ENCODE results near the gene CCDC182.
A peak's percentile ranks its signal among the peaks of the same experiment; 100 is the strongest.

The CCDC182 gene

GRCh38 chr17:57745242-57745641, at the start of gene CCDC182:
CCDC182 (minus strand) TSS chr17:57745299; CDS start chr17:57745272, 27 bp downstream.
- no peak for DNase-seq

GRCh38 chr17:57794841-57795240, 49.7 kb upstream of the CCDC182 start:
- DNase-seq, result no peak

DNA sequence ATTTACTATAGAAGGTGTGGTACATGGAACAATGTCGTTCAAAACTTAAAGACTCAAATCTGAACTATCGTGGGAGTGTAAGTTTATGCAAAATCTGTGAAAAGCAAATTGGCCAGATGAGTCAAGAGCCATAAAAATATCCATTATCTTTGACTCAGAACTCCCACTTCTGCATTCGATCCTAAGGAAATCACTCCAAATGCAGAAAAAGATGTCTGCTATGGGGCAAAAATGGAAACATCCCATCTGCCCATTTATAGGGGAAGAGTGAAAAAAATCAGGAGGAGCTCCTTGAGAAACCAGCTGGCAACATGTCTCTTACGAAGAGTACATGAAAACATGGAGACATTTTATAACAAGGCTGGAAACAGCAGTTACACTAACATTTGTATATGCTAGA, 43.6 kb upstream of the CCDC182 start:
- DNase-seq, result no peak

DNA sequence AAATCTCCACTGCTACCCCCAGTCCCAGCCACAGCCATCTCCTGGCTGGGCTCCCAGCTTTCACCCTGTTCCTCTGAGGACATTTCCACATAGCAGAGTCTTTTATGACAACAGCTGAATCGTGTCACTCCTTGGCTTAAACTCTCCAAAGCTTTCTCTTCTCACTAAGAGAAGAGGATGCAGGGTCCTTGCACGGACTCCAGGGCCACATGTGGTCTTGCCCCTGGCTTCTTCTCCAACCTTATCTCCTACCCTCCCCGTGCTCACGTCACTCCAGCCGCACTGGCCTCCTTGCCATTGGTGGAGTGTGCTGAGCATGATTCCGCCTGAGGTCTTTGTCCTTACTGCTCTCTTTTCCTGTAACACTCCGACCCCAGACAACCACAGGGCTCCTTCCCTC, 39.9 kb upstream of the CCDC182 start:
- no peak for DNase-seq

- DNase-seq, result no peak
Measured at GRCh38 chr17:57784226-57784895, 39.3 kb upstream of the CCDC182 start.

DNA sequence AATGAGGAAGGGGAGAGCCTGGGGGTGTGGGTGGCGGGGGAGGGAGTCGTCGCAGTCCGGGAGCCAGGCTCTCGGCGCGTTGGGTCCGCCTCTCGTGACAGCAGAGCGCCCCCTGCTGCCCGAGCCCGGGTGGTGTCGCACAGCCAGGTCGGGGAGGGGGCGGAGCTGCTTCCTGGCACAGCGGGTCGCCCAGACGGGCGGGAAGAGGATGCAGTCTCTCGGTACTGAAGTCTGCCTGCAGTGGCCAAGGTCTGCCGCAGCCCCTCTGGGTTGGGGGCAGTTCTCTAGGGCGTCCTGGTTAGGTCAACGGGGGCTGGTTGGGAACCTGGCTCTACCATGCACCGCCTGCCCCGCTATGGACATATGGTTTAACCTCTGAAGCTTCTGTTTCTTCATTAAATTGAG, 38.2 kb upstream of the CCDC182 start:
- DNase-seq, result peak; percentile 81

DNA sequence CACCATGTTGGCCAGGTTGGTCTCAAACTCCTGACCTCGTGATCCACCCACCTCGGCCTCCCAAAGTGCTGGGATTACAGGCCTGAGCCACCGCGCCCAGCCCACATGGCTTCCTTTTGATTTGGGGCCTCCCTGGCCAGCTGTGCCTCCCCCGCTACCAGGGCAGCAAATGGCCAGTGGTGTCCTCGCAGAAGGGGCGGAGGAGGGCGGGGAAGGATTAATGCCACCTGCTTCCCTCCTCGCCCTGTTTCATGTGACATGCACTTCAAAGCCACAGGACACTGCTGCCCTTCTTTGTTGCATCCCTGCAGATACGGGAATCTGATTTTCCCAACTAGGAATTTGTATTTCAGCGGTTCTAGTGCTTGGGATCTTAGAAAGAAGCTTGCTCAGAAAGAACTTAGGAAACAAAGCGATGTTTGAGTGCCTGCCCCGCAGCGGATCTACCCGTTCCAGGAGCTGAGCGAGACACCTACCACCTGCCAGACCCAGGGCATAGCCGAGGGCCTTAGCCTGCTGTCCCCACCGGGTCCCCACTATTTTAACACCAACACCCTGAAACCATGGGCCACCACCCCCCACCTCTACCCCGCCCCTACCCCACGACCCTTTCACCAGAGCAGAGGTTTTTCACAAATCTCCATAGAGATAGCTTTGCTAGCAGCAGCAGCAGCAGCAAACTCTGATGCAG, 37.7 kb upstream of the CCDC182 start:
- peak; percentile 77 for DNase-seq

GRCh38 chr17:57782062-57782490, 37.0 kb upstream of the CCDC182 start:
- DNase-seq, result no peak

GRCh38 chr17:57781386-57782061, 36.4 kb upstream of the CCDC182 start:
- no peak for DNase-seq

DNA sequence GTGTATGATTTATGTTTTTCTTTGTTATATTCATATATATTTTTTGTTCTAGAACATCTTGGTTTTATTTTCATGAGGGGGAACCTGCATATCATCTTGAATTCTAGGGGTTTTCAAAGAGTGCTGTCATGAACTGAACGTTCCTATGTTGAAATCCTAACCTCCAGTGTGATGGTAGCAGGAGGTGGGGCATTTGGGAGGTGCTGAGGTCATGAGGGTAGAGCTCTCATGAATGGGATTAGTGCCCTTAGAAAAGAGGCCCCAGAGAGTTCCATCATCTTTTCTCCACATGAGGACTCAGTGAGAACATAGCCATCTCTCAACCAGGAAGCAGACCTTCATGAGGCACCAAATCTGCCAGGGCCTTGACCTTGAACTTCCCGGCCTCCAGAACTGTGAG, 34.6 kb upstream of the CCDC182 start:
- DNase-seq, result no peak

- DNase-seq, result no peak
Measured at GRCh38 chr17:57778306-57778705, 33.2 kb upstream of the CCDC182 start.

DNA sequence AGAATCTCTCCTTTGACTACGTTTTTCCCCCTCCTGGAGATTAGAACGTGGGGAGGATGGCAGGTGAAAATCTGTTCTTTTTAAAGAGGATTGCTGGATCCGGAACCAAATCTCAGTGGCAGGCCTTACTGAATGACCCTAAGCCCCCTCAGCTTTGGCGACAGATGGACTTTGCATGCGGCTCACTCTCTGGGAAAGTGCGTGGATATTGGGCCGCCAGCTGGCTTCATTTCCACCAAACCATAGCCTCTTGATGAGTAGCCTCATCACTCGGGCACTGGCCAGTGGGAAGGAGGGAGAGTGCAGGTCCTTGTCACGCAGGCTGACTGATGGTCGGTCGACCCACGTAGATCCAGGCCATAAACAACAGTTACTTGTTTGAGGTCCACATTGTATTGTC, 31.3 kb upstream of the CCDC182 start:
- no peak for DNase-seq

- DNase-seq, result no peak
Measured at GRCh38 chr17:57774872-57775271, 29.8 kb upstream of the CCDC182 start.

GRCh38 chr17:57773557-57773956, 28.5 kb upstream of the CCDC182 start:
- no peak for DNase-seq

DNA sequence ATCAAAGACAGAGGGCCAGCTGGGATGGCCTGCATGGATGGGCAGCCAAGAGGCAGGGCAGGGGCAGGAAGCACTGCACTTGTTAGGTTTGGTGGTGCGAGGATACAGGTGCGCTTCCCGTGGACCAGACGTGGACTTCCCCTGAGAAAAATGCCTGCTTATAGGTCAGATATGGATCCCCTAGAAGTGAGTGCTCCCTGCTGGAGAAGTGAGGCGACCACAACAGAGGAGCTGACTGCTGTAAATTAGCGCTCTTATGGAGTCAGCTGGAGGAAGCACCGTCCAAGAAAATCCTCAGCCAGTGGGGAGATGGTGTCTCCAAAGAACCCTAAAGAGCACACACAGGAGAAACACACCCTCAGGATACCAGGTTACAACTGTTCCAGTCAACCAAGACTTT, 27.7 kb upstream of the CCDC182 start:
- no peak for DNase-seq

- no peak for DNase-seq
Measured at GRCh38 chr17:57767561-57767960, 22.5 kb upstream of the CCDC182 start.

DNA sequence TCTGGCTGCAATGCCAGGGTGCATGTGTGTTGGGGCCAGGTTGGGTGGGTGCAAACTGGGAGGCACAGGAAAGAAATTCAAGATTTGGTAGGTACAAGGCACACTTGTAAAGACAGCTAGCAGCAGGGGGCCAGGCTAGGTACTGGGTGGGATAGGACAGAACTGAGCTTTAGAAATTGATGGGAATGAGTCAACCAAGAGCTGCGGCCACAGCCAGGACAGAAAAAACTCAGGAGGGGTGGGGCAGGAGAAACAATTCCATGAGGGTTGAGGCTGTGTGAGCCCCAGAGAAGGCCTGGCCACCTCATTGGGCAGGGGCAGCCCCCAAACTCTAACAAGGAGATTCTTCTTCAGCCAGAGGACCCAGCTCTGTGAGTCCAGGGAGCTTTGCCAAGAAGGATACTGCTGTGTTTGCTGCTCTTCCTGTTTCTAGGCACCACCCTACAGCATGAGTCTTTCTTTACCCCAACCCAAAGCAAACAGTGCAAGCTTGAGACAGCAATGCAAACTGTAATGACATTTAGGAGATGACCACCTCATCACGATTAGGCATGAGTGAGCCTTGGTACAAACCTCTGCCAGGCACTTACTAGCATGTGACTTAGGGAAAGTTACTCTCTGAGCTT, 21.3 kb upstream of the CCDC182 start:
- DNase-seq, result no peak

DNA sequence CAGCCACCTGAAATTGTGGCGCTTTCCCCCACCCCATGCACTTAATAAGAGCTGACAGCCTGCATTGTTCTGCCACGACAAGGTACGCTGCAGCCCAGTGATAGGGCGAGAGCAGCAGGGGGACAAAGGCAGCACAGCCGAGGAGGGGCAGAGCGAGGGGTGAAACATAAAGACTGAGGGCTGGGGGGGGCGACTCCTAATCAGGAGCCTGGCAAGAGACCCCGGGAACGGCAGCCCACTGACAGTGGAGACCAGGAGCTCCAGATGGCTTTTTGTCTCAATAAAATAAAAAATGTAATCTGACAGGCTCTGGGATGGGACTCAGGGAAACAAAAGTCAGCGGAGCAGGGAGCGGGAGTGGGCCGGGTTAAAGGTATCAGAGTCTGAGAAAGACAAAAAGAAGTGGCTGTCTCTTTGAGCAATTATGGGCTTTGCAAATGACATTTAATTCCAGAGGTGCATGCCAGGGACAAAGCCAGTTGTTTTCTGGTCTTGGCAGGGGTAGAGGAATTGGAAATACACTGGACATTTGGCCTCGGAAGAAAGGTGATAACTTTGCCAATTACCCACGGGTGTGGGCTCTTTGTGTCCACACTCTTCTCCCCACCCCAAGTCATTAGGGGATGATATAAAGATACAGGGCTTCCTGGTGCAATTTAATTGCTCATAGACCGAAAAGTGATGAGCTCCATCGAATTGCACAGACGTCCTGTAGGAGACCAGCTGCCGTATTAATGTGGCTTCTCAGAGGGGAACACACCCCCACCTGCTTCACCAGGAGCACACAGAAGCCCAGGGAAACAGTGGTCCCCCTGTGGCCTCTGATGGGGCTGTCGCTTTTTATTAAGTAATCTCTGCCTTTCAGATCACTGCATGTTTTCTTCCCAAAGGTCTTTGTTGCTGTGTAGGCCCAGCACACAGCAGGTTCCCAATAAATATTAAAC, 17.6 kb upstream of the CCDC182 start:
- DNase-seq, result peak; percentile 44

DNA sequence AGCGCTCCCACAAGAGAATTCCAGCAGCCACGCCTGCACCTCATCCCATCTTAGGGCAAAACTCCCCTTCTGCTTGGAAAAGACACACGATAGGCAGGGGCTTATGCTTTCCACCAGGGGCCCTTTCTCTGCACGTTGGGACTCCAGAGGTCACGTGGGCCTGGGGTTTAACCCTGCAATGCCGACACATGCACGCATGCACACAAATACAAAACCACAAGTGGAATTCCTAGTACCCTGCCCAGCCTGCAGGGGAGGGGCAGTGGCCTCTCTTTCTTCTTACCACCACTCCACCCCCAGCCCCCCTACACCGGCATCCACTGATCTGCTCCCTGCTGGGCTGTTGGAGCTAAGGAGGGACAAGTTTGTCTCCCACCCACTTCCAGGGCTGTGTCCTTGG, 16.8 kb upstream of the CCDC182 start:
- no peak for DNase-seq

DNA sequence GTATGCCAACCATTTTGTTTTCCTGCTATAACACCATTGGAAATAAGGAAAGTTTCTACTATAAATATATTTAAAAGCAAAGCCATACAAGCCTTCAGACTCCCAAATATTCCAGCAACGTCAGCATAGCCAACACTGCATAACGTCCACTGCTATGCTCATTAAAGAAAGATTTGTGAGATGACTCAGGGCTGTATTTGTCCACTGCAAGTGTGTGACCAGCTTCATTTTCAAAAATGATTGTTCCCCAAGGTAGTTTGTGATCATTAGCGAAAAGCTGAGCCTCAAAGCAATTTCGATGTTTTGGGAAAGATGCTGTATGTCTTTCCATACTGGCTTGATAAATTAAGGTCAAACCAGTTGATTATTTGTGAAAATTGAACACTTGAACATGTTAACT, 14.9 kb upstream of the CCDC182 start:
- DNase-seq, result no peak

DNA sequence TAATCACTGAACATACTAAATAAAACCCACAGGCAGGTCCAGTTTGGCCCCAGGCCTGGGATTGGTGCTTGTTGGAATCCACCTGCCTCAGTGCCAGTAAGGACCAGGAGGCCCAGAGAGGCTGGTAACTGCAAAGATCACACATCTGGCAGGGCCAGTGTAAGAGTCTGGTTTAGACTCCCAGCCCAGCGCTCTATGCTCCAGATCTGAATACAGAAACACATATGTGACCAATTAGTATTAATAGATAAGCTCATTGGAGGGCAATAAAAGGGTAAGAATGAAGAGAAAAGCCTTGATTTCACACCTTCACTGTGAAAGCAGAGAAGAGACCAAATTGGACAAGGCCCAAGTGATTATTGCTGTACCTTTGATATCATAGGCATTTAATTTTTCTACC, 13.6 kb upstream of the CCDC182 start:
- DNase-seq, result no peak

DNA sequence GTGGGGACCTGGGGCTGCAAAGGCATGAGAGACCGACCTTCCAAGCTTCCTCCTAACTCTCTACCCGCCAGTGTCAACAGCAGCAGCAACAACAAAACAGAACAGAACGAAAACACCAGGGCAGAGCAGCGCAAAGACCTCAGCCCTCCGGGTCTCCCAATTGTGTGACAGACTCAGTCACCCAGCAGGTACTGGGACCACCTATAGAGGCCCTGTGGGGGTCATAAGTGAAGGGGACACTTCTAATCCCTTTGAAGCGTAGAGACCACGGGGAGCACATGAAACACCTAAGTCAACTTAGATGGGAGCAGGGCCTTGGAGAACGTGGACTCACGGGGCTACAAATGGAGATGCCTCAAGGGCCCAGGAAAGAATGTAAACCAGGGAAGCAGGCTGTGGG, 12.6 kb upstream of the CCDC182 start:
- DNase-seq, result no peak

GRCh38 chr17:57756951-57757350, 11.9 kb upstream of the CCDC182 start:
- DNase-seq, result peak; percentile 81
